ENCODE measurements around the gene CHST9. TPM values are rescaled to one million over a fixed set of nuclear protein-coding genes. Genes with fewer than 3 reads are reported as not detected.

CHST9 gene
- total RNA-seq, 4 donors from 2014 or later = 0.16 to 0.80 (median 0.41) TPM; not detected in 1

DNA sequence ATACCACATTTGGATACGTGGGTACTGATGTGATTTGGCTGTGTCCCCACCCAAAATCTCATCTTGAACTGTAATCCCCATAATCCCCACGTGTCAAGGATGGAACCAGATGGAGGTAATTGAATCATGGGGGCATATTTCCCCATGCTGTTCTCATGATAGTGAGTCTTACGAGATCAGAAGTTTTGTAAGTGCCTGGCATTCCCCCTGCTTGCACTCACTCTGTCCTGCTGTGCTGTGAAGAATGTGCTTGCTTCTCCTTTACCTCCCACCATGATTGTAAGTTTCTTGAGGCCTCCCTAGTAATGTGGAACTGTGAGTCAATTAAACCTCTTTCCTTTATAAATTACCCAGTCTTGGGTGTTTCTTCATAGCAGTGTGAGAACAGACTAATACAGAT is 70.3 kb downstream of the CHST9 start:
- no peak for TF ChIP-seq EP300 (IDR thresholded peaks at IDR 0.05; ENCODE audit: low read depth)
- no peak for TF ChIP-seq POLR2A (IDR thresholded peaks at IDR 0.05)
- TF ChIP-seq POLR2AphosphoS5 (IDR thresholded peaks at IDR 0.05) = no peak
- TF ChIP-seq, protein P1, sequence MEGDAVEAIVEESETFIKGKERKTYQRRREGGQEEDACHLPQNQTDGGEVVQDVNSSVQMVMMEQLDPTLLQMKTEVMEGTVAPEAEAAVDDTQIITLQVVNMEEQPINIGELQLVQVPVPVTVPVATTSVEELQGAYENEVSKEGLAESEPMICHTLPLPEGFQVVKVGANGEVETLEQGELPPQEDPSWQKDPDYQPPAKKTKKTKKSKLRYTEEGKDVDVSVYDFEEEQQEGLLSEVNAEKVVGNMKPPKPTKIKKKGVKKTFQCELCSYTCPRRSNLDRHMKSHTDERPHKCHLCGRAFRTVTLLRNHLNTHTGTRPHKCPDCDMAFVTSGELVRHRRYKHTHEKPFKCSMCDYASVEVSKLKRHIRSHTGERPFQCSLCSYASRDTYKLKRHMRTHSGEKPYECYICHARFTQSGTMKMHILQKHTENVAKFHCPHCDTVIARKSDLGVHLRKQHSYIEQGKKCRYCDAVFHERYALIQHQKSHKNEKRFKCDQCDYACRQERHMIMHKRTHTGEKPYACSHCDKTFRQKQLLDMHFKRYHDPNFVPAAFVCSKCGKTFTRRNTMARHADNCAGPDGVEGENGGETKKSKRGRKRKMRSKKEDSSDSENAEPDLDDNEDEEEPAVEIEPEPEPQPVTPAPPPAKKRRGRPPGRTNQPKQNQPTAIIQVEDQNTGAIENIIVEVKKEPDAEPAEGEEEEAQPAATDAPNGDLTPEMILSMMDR (IDR thresholded peaks at IDR 0.05) = no peak
- Histone ChIP-seq H3K4me3 (no peak overlapping the region), H3K36me3 (no peaks in the 10 kb centered on the region), H3K27ac (no peak overlapping the region), H3K27me3 (no peaks in the 10 kb centered on the region), H3K9me3 (no peaks in the 10 kb centered on the region), H3K4me1 (no peaks in the 10 kb centered on the region)
- intact Hi-C loops (cut with DNase I; ENCODE audit: low total_unique reads) = no loop called here
- no peak for DNase-seq
- in situ Hi-C loops (cut with MboI; ENCODE audit: low pct_ligation_motif_present in 1 of 4, low pct_unique_long_range_greater_than_20kb in 1 of 4, low sequenced_read_pairs in 3 of 4) = no loop called here
- 53 to 67% methylated on average over 2 to 3 of the region's 3 CpGs for WGBS, 2 donors (ENCODE audit: low coverage in 1 of 2)

DNA sequence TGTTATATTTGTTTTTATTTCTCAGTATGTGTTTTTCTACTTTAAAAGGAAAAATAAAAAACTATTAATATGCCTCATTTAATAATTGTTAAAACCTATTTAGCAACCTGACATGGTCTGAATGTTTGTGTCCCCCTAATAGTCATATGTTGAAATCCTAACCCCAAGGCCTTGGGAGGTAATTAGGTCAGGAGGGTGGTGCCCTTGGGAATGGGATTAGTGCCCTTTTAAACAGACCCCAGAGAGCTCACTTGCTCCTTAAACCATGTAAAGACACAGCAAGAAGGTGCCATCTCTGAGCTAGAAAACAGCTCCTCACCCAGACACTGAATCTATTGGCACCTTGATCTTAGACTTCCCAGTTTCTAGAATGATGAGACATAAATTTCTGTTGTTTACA is 71.8 kb downstream of the CHST9 start:
- DNase-seq = no peak
- Histone ChIP-seq H3K27me3 (no peaks in the 10 kb centered on the region), H3K27ac (no peak overlapping the region), H3K9me3 (no peaks in the 10 kb centered on the region), H3K36me3 (no peaks in the 10 kb centered on the region), H3K4me3 (no peak overlapping the region), H3K4me1 (no peaks in the 10 kb centered on the region)
- in situ Hi-C loops (cut with MboI; ENCODE audit: low pct_ligation_motif_present in 1 of 4, low pct_unique_long_range_greater_than_20kb in 1 of 4, low sequenced_read_pairs in 3 of 4) = no loop called here
- no peak for TF ChIP-seq POLR2AphosphoS5 (IDR thresholded peaks at IDR 0.05)
- intact Hi-C loops (cut with DNase I; ENCODE audit: low total_unique reads) = no loop called here

DNA sequence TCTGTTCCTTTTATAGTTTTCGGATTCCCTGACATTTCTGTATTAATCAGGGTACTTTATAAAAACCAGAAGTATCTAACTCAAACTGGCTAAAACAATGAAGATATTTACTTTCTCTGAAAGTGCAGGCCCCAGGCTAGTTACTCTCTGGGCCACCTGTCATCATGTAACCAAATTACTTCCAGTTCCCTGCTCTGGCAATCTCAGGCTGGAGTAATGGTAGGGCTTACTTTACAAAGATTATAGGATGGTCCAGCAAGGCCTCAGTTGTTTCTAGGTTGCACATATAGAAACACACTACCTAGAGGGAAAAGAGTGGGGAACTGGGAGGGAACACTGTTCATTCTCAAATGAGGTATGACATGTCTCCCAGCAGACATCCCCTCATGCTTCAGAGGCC is 74.8 kb downstream of the CHST9 start:
- Histone ChIP-seq H3K36me3 (no peaks in the 10 kb centered on the region), H3K4me3 (no peak overlapping the region), H3K27ac (no peak overlapping the region), H3K4me1 (no peaks in the 10 kb centered on the region), H3K27me3 (no peaks in the 10 kb centered on the region), H3K9me3 (no peaks in the 10 kb centered on the region)
- in situ Hi-C loops (cut with MboI; ENCODE audit: low pct_ligation_motif_present in 1 of 4, low pct_unique_long_range_greater_than_20kb in 1 of 4, low sequenced_read_pairs in 3 of 4) (no loop called here), intact Hi-C loops (cut with DNase I; ENCODE audit: low total_unique reads) (no loop called here)
- 82% methylated on average over 1 of the region's 1 CpG; no CpG with 5 or more reads in 1 of the 2 donors for WGBS, 2 donors (ENCODE audit: low coverage in 1 of 2)
- TF ChIP-seq, protein P1 (IDR thresholded peaks at IDR 0.05) = no peak
- TF ChIP-seq POLR2AphosphoS5 (IDR thresholded peaks at IDR 0.05) = no peak
- no peak for TF ChIP-seq EP300 (IDR thresholded peaks at IDR 0.05; ENCODE audit: low read depth)
- no peak for TF ChIP-seq POLR2A (IDR thresholded peaks at IDR 0.05)
- no peak for DNase-seq

DNA sequence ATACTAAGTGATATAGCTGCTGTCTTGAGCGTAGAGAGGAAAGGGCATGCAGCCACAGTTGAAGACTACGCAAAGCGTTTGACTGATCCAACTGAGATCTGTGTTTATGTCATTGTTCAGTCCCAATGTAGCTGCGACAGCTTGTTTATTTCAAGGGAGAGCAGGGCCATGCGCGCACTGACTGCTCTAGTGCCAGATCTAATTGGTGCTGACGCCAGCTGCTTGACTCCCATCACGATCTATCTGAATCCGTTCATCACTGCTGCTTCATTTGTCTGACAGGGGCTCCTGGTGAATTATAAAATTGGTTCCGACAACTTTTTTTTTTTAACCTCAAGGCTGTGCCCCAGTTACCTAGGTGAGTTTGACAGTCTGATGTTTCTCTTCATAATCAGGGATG is 75.7 kb downstream of the CHST9 start:
- in situ Hi-C loops (cut with MboI; ENCODE audit: low pct_ligation_motif_present in 1 of 4, low pct_unique_long_range_greater_than_20kb in 1 of 4, low sequenced_read_pairs in 3 of 4) = no loop called here
- Histone ChIP-seq H3K9me3 (no peaks in the 10 kb centered on the region), H3K4me3 (no peak overlapping the region), H3K27ac (no peak overlapping the region), H3K36me3 (no peaks in the 10 kb centered on the region), H3K4me1 (no peaks in the 10 kb centered on the region), H3K27me3 (no peaks in the 10 kb centered on the region)
- DNase-seq = no peak
- intact Hi-C loops (cut with DNase I; ENCODE audit: low total_unique reads) = no loop called here
- TF ChIP-seq, protein P1 (IDR thresholded peaks at IDR 0.05) = no peak
- TF ChIP-seq POLR2AphosphoS5 (IDR thresholded peaks at IDR 0.05) = no peak
- no peak for TF ChIP-seq EP300 (IDR thresholded peaks at IDR 0.05; ENCODE audit: low read depth)
- TF ChIP-seq POLR2A (IDR thresholded peaks at IDR 0.05) = no peak
- WGBS, 2 donors (ENCODE audit: low coverage in 1 of 2) = 65 to 87% methylated on average over 6 to 10 of the region's 10 CpGs

DNA sequence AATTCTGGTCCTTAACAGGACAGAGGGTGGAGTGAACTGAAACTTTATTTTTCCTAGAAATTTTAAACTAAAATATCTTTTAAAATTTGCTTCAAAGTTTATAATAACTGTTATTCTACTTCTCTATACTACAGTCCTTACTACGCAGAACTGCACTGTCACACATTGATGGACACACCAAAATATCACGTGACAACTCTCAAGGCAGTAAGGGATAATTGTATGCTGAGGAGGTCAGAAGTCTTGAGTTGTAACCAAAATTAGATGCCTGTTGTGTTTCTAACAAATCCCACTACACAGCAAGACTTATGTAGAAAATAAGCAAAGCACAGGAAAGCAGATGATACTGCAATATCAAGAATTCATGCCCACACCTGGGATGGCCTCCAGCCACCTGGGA is 76.3 kb downstream of the CHST9 start:
- DNase-seq = no peak
- Histone ChIP-seq H3K36me3 (no peaks in the 10 kb centered on the region), H3K9me3 (no peaks in the 10 kb centered on the region), H3K4me1 (no peaks in the 10 kb centered on the region), H3K27me3 (no peaks in the 10 kb centered on the region), H3K4me3 (no peak overlapping the region), H3K27ac (no peak overlapping the region)
- in situ Hi-C loops (cut with MboI; ENCODE audit: low pct_ligation_motif_present in 1 of 4, low pct_unique_long_range_greater_than_20kb in 1 of 4, low sequenced_read_pairs in 3 of 4) = no loop called here
- no peak for TF ChIP-seq EP300 (IDR thresholded peaks at IDR 0.05; ENCODE audit: low read depth)
- TF ChIP-seq POLR2A (IDR thresholded peaks at IDR 0.05) = no peak
- no peak for TF ChIP-seq POLR2AphosphoS5 (IDR thresholded peaks at IDR 0.05)
- TF ChIP-seq, protein P1 (IDR thresholded peaks at IDR 0.05) = no peak
- 79 to 82% methylated on average over 2 of the region's 2 CpGs for WGBS, 2 donors (ENCODE audit: low coverage in 1 of 2)
- intact Hi-C loops (cut with DNase I; ENCODE audit: low total_unique reads) = no loop called here

Measured in transverse colon (tissue), 4 donors.